Mammary epithelial cell (primary cell): Measurements from ENCODE around the gene ECM2.

Experiments
- EZH2 ChIP-seq: IDR thresholded peaks from 2 replicates; pipeline ENCODE4 v1.6.1; 2012; ENCODE audit warnings: low read length, inconsistent platforms, borderline replicate concordance
- TF ChIP-seq, protein P1 (sequence below), 2 donors: IDR thresholded peaks in 1 of 2; conservative IDR thresholded peaks in 1 of 2; 2 replicates each; pipeline ENCODE4 v1.5.1; 2011 to 2012; ENCODE audit warnings: inconsistent platforms in 2 of 2, low read length in 2 of 2, mild to moderate bottlenecking in 2 of 2, control low read depth in 1 of 2, low read depth in 1 of 2; ENCODE audit not compliant: insufficient read depth in 1 of 2; ENCODE audit errors: extremely low read depth in 1 of 2

DNA sequence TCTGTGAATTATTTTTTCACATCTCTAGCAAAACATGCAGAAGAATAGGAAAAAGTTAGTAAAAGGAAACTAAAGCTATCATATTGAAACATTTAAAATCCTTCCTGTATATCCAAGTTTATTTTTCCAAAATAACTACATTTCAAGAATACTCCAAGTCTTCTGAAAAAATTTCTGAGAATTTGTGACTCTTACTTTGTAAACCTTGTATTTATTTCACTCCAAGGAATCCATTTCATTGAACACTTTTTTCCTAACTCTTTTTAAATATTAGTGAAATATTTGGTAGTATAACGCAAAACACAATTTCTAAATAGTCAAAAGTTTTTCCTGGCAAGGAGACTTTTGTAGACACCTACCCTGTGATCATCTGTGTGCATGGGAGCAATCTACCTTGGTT is 19.3 kb downstream of the ECM2 start:
- TF ChIP-seq, protein P1, sequence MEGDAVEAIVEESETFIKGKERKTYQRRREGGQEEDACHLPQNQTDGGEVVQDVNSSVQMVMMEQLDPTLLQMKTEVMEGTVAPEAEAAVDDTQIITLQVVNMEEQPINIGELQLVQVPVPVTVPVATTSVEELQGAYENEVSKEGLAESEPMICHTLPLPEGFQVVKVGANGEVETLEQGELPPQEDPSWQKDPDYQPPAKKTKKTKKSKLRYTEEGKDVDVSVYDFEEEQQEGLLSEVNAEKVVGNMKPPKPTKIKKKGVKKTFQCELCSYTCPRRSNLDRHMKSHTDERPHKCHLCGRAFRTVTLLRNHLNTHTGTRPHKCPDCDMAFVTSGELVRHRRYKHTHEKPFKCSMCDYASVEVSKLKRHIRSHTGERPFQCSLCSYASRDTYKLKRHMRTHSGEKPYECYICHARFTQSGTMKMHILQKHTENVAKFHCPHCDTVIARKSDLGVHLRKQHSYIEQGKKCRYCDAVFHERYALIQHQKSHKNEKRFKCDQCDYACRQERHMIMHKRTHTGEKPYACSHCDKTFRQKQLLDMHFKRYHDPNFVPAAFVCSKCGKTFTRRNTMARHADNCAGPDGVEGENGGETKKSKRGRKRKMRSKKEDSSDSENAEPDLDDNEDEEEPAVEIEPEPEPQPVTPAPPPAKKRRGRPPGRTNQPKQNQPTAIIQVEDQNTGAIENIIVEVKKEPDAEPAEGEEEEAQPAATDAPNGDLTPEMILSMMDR (conservative IDR thresholded peaks at IDR 0.05 in 1 of 2, IDR thresholded peaks at IDR 0.05 in 1 of 2; ENCODE audit: extremely low read depth in 1 of 2, insufficient read depth in 1 of 2, low read depth in 1 of 2, low read length in 2 of 2): no peak
- no peak for TF ChIP-seq EZH2
